HepG2 (cell line): ENCODE results near the gene SDR9C7. TPM values are rescaled to one million over a fixed set of nuclear protein-coding genes. Genes with fewer than 3 reads are reported as not detected.

Source experiments
- ATAC-seq: fragments of 200-7000 bp; cut with Tn5 transposase; 3 replicates; pipeline ENCODE4 v1.9.1; 2020; ENCODE audit warnings: mild to moderate bottlenecking, moderate library complexity
- BruUV-seq: library from RNA; stranded (reverse); fragments of 400-500 nt; replicated peaks from 2 replicates; lab custom pipeline; 2021; lab: Mats Ljungman, UMichigan
- CTCF ChIA-PET: fragments of 300-600 bp; formaldehyde crosslinking; extraction: SDS; loops from one replicate; lab custom pipeline; 2021; ENCODE audit warnings: low total read pairs, inconsistent platforms, low intra/inter-chr PET ratio; lab: Yijun Ruan, JAX
- POLR2A ChIA-PET: fragments of 350-600 bp; sonication (Branson Sonifier 250); formaldehyde crosslinking; loops from one replicate; lab custom pipeline; 2020; ENCODE audit warnings: antibody characterized with exemption, inconsistent platforms; lab: Yijun Ruan, JAX
- DNase-seq: peaks from one replicate; pipeline ENCODE4 v3.0.0-alpha.2; 2015; ENCODE audit warnings: low spot score
- FAIRE-seq: peaks from 3 replicates; lab custom pipeline; 2011; peaks lifted over from hg19 to GRCh38; lab: Jason Lieb, UNC
- H2AFZ ChIP-seq: one replicate; pipeline ENCODE4 v1.6.1; 2011; ENCODE audit warnings: low read length, inconsistent platforms
- H3K27ac ChIP-seq: fragments of 300-600 bp; 3 replicates; pipeline ENCODE4 v1.8.0; 2011; ENCODE audit warnings: mixed run types, mild to moderate bottlenecking, mixed read lengths, low read length, inconsistent platforms; ENCODE audit not compliant: insufficient read depth; ENCODE audit errors: extremely low read length
- H3K27me3 ChIP-seq, 2 experiments: fragments of 200-600 bp in 1 of 2; 2 replicates in 1 of 2; 3 replicates in 1 of 2; pipeline versions ENCODE4 v1.6.0 to v1.8.0; 2011; ENCODE audit warnings: low read length in 2 of 2, mild to moderate bottlenecking in 2 of 2, moderate library complexity in 2 of 2, inconsistent platforms in 1 of 2; ENCODE audit not compliant: insufficient read depth in 2 of 2, control insufficient read depth in 1 of 2
- H3K36me3 ChIP-seq, 2 experiments: fragments of 200-600 bp in 1 of 2; replicated peaks in 1 of 2; 2 replicates in 1 of 2; 3 replicates in 1 of 2; pipeline versions ENCODE4 v1.5.1 to v1.8.0; 2011; ENCODE audit warnings: low read length in 2 of 2, inconsistent platforms in 1 of 2; ENCODE audit not compliant: insufficient read depth in 2 of 2, control insufficient read depth in 1 of 2
- H3K4me1 ChIP-seq: 2 replicates; pipeline ENCODE4 v1.5.1; 2012; ENCODE audit warnings: low read length, inconsistent platforms; ENCODE audit not compliant: insufficient read depth
- H3K4me2 ChIP-seq: 2 replicates; pipeline ENCODE4 v1.6.0; 2011; ENCODE audit warnings: low read depth, low read length, inconsistent platforms
- H3K4me3 ChIP-seq, 3 experiments: fragments of 200-600 bp in 1 of 3; sonication (generic), shearing (Covaris generic) in 1 of 3; replicated peaks in 1 of 3; 2 replicates each; pipeline ENCODE4 v1.5.1; 2011 to 2016; ENCODE audit warnings: low read length in 3 of 3, inconsistent platforms in 2 of 3, low read depth in 2 of 3, mild to moderate bottlenecking in 2 of 3, control low read depth in 1 of 3, mixed read lengths in 1 of 3; ENCODE audit not compliant: insufficient read depth in 1 of 3
- H3K79me2 ChIP-seq: one replicate; pipeline ENCODE4 v1.6.1; 2011; ENCODE audit warnings: low read length, inconsistent platforms; ENCODE audit not compliant: insufficient read depth
- H3K9ac ChIP-seq: 2 replicates; pipeline ENCODE4 v1.6.0; 2011; ENCODE audit warnings: mild to moderate bottlenecking, low read depth, low read length, inconsistent platforms; ENCODE audit not compliant: insufficient read depth
- H3K9me3 ChIP-seq: 2 replicates; pipeline ENCODE4 v1.5.1; 2012; ENCODE audit warnings: mild to moderate bottlenecking, low read length
- H4K20me1 ChIP-seq: 2 replicates; pipeline ENCODE4 v1.6.0; 2011; ENCODE audit warnings: inconsistent platforms, mild to moderate bottlenecking, low read length, moderate library complexity; ENCODE audit not compliant: insufficient read depth
- ARNT ChIP-seq: fragments of 450-650 bp; IDR thresholded peaks from 2 replicates; pipeline ENCODE4 v1.6.1; 2017
- GATAD2A ChIP-seq: IDR thresholded peaks from 2 replicates; pipeline ENCODE4 v1.6.1; 2016
- SPEN ChIP-seq: sonication (generic); formaldehyde crosslinking; IDR thresholded peaks from 2 replicates; pipeline ENCODE4 v1.5.1; 2020; ENCODE audit warnings: low read depth, mild to moderate bottlenecking, missing genetic modification reagents
- ZKSCAN5 ChIP-seq: sonication (generic); formaldehyde crosslinking; IDR thresholded peaks from 2 replicates; pipeline ENCODE4 v1.5.1; 2020; ENCODE audit warnings: mild to moderate bottlenecking, missing genetic modification reagents
- ZNF24 ChIP-seq: fragments of 450-650 bp; IDR thresholded peaks from 2 replicates; pipeline ENCODE4 v1.6.1; 2017; ENCODE audit warnings: antibody characterized with exemption, mild to moderate bottlenecking
- ZNF280B ChIP-seq: sonication (generic); formaldehyde crosslinking; IDR thresholded peaks from 2 replicates; pipeline ENCODE4 v1.5.0; 2020; ENCODE audit warnings: missing genetic modification reagents, mild to moderate bottlenecking, borderline replicate concordance
- ZSCAN31 ChIP-seq: sonication (generic); formaldehyde crosslinking; IDR thresholded peaks from 2 replicates; pipeline ENCODE4 v1.5.0; 2020; ENCODE audit warnings: low read depth, mild to moderate bottlenecking, missing genetic modification reagents
- WGBS: methylation state at CpG from one replicate; pipeline ENCODE4 v1.1.6; 2017; ENCODE audit warnings: low lambda C conversion rate; 5-methylcytosine and 5-hydroxymethylcytosine counted together
- in situ Hi-C: cut with HindIII; loops from 2 replicates; pipeline ENCODE4 v1.10.0; 2017; ENCODE audit warnings: low pct_unique_long_range_greater_than_20kb; ENCODE audit not compliant: extremely low pct_ligation_motif_present
- intact Hi-C: fragments of 100-400 bp; cut with micrococcal nuclease; formaldehyde crosslinking; loops from one replicate; pipeline ENCODE4 v1.10.0; 2022; ENCODE audit not compliant: unreplicated experiment
- polyA plus RNA-seq, 8 experiments: library from polyadenylated mRNA; depleted of rRNA in 3 of 8; stranded (reverse) in 7 of 8; unstranded in 1 of 8; fragments of >200 nt; fragmentation: Illumina TruSeq in 4 of 8; extraction: Trizol in 4 of 8; gene quantifications; 2 replicates each; pipeline versions ENCODE4 v1.2.1 to v1.2.3, GENCODE V29; 2011 to 2016; ENCODE audit warnings: low read depth in 4 of 8, missing spikeins in 1 of 8, mixed read lengths in 1 of 8; ENCODE audit not compliant: insufficient read depth in 1 of 8
- total RNA-seq, 5 experiments: library from RNA; depleted of rRNA; stranded (reverse); fragments of >200 nt; fragmentation: Illumina TruSeq; extraction: Trizol; gene quantifications; 2 replicates each; pipeline ENCODE4 v1.2.3, GENCODE V29; 2016; ENCODE audit warnings: low read depth in 1 of 5
- TF ChIP-seq, protein P1 (sequence below): IDR thresholded peaks from 2 replicates; pipeline ENCODE4 v1.6.1; 2016; ENCODE audit warnings: low read depth, borderline replicate concordance
- TF ChIP-seq, protein P2 (sequence below): sonication (generic); formaldehyde crosslinking; IDR thresholded peaks from 2 replicates; pipeline ENCODE4 v1.4.0; 2020; ENCODE audit warnings: mild to moderate bottlenecking, missing genetic modification reagents
- TF ChIP-seq, protein P3 (sequence below): sonication (generic); formaldehyde crosslinking; IDR thresholded peaks from 2 replicates; pipeline ENCODE4 v1.5.1; 2020; ENCODE audit warnings: missing genetic modification reagents, mild to moderate bottlenecking, borderline replicate concordance

The SDR9C7 gene
- total and polyA plus RNA-seq, 2 of the 13 experiments (the other 11 are each of a cell fraction or from before 2014, with no cell fraction given), result 0.04 TPM; not detected in 1

DNA sequence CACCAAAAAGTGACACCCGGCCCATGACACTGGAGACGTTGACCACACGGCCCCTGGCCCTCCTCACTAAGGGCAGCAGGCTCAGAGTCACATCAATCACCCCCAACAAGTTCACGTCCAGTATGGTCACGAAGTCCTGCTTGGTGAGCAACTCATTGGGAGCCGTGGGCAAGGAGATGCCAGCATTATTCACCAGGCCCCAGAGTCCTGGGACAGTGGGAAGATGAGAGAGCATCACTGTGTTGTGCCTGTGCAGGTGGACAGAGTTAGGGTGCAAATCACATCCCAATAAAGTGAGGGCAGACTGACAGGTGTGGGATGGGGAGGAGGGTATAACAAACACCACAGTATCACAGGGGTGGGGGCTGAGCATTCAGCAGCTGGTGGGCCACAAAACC, 20.7 kb upstream of the SDR9C7 start:
- no peak for FAIRE-seq
- TF ChIP-seq SPEN (CRISPR knock-in tag), result no peak

DNA sequence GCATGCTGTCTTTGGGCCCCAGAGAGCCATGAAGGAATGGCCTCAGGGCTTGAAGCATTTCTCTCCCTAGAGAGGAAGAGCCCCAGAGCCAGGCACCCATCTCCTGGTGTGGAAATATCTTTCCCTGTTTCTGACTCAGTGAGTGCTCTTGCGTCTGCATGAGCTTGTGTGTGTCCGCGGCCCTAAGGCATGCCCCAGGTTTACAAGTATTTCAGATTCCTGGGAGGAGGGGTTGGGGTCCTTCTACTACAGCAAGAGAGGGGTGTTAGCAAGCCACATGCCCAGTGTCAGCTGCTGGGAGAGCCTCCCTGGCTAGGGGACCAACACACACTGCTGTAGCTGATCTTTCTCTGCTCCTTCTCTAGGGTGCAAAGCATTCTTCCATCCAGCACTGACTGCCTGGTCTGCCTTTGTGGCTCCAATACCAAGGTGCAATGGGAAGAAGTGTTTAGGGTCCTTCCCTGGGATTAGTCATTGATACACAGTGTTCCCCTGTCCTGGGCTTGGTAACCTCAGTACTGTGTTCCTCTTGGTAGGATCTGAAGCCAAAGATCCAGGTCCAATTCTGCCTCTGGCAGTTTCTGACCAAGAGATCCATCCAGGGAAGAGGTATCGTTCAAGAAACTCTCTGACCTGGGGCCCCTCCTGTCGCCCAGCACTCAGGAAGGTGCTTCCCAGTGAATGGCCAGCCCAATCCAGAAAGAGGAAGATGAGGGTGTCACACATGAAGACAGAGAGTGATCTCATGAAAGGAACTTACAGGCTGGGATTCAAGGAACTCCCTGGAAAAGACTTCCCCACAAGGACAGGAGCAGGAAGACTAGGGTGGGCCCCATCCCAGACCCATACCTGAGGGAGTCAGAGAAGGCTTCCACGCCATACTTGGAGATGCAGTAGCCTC, 20.1 kb upstream of the SDR9C7 start:
- Histone ChIP-seq H3K4me3 (no peak overlapping the region), H3K27me3 (no peaks in the 10 kb centered on the region), H4K20me1 (no peaks in the 10 kb centered on the region), H3K4me2 (no peak overlapping the region), H3K79me2 (no peaks in the 10 kb centered on the region), H3K4me1 (peaks cover 44% of the 10 kb centered on the region), H2AFZ (no peak overlapping the region), H3K36me3 (no peaks in the 10 kb centered on the region), H3K27ac (no peak overlapping the region), H3K9me3 (peaks cover 9% of the 10 kb centered on the region; the same call in 1 of the 2 replicates), H3K9ac (no peak overlapping the region)
- no peak for DNase-seq
- BruUV-seq, result no TSS peak
- ChIA-PET CTCF (no interaction called here), POLR2A (no interaction called here)
- in situ Hi-C loops (no loop called here), intact Hi-C loops (no loop called here)
- no peak for ATAC-seq
- WGBS, result 78% methylated on average over 6 of the region's 6 CpGs
- no peak for FAIRE-seq
- no peak for TF ChIP-seq ARNT
- no peak for TF ChIP-seq ZNF24
- TF ChIP-seq, protein P1, sequence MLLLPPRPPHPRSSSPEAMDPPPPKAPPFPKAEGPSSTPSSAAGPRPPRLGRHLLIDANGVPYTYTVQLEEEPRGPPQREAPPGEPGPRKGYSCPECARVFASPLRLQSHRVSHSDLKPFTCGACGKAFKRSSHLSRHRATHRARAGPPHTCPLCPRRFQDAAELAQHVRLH, result no peak
- TF ChIP-seq ZNF280B (CRISPR knock-in tag), result no peak
- TF ChIP-seq ZSCAN31 (CRISPR knock-in tag), result no peak
- TF ChIP-seq, protein P2, sequence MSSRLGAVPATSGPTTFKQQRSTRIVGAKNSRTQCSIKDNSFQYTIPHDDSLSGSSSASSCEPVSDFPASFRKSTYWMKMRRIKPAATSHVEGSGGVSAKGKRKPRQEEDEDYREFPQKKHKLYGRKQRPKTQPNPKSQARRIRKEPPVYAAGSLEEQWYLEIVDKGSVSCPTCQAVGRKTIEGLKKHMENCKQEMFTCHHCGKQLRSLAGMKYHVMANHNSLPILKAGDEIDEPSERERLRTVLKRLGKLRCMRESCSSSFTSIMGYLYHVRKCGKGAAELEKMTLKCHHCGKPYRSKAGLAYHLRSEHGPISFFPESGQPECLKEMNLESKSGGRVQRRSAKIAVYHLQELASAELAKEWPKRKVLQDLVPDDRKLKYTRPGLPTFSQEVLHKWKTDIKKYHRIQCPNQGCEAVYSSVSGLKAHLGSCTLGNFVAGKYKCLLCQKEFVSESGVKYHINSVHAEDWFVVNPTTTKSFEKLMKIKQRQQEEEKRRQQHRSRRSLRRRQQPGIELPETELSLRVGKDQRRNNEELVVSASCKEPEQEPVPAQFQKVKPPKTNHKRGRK (CRISPR knock-in tag), result no peak
- TF ChIP-seq GATAD2A (CRISPR knock-in tag), result no peak
- TF ChIP-seq, protein P3, sequence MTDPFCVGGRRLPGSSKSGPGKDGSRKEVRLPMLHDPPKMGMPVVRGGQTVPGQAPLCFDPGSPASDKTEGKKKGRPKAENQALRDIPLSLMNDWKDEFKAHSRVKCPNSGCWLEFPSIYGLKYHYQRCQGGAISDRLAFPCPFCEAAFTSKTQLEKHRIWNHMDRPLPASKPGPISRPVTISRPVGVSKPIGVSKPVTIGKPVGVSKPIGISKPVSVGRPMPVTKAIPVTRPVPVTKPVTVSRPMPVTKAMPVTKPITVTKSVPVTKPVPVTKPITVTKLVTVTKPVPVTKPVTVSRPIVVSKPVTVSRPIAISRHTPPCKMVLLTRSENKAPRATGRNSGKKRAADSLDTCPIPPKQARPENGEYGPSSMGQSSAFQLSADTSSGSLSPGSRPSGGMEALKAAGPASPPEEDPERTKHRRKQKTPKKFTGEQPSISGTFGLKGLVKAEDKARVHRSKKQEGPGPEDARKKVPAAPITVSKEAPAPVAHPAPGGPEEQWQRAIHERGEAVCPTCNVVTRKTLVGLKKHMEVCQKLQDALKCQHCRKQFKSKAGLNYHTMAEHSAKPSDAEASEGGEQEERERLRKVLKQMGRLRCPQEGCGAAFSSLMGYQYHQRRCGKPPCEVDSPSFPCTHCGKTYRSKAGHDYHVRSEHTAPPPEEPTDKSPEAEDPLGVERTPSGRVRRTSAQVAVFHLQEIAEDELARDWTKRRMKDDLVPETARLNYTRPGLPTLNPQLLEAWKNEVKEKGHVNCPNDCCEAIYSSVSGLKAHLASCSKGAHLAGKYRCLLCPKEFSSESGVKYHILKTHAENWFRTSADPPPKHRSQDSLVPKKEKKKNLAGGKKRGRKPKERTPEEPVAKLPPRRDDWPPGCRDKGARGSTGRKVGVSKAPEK (CRISPR knock-in tag), result no peak
- TF ChIP-seq ZKSCAN5 (CRISPR knock-in tag), result no peak

More for the DNA sequence above, 20.7 kb upstream of the SDR9C7 start:
- Histone ChIP-seq H3K36me3 (no peaks in the 10 kb centered on the region), H3K4me2 (no peak overlapping the region), H2AFZ (no peak overlapping the region), H3K27me3 (no peaks in the 10 kb centered on the region), H3K4me3 (no peak overlapping the region), H4K20me1 (no peaks in the 10 kb centered on the region), H3K9me3 (peaks cover 9% of the 10 kb centered on the region; the same call in 1 of the 2 replicates), H3K4me1 (peaks cover 49% of the 10 kb centered on the region), H3K9ac (no peak overlapping the region), H3K79me2 (no peaks in the 10 kb centered on the region), H3K27ac (no peak overlapping the region)
- POLR2A ChIA-PET, result no interaction called here
- no TSS peak for BruUV-seq
- ATAC-seq (no peak), DNase-seq (no peak)
- 68% methylated on average over 3 of the region's 6 CpGs for WGBS
- intact Hi-C loops, result no loop called here
- CTCF ChIA-PET, result interaction anchor here (1.0 kb wide), 1 partner anchor 13 kb away, joined by 3 read pairs; no protein-coding TSS in a partner anchor
- in situ Hi-C loops, result no loop called here
